ENCODE measurements around the gene AHCYL1.

DNA sequence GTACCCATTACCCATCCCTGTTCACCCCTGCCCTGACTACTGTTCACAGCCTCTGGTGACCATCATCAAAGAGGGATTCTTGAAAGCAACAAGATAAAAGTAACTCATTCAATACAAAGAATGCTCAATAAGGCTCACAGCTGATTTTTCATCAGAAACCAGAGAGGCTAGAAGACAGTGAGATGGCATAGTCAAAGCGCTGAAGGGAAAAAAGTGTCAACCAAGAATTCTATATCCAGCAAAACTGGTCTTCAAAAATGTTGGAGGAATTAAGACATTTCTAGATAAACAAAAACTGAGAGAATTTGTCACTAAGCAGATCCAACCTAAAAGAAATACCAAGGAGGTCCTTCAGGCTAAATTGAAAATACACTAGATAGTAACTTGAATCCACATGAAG is 46.8 kb upstream of the AHCYL1 start:
- TF ChIP-seq, protein P1, sequence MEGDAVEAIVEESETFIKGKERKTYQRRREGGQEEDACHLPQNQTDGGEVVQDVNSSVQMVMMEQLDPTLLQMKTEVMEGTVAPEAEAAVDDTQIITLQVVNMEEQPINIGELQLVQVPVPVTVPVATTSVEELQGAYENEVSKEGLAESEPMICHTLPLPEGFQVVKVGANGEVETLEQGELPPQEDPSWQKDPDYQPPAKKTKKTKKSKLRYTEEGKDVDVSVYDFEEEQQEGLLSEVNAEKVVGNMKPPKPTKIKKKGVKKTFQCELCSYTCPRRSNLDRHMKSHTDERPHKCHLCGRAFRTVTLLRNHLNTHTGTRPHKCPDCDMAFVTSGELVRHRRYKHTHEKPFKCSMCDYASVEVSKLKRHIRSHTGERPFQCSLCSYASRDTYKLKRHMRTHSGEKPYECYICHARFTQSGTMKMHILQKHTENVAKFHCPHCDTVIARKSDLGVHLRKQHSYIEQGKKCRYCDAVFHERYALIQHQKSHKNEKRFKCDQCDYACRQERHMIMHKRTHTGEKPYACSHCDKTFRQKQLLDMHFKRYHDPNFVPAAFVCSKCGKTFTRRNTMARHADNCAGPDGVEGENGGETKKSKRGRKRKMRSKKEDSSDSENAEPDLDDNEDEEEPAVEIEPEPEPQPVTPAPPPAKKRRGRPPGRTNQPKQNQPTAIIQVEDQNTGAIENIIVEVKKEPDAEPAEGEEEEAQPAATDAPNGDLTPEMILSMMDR (optimal IDR thresholded peaks at IDR 0.05 in 1 of 3, IDR thresholded peaks at IDR 0.05 in 1 of 3, conservative IDR thresholded peaks at IDR 0.05 in 1 of 3; ENCODE audit: extremely low read depth in 1 of 3, insufficient read depth in 2 of 3, low read length in 3 of 3): no peak
- no peak for TF ChIP-seq EZH2 (IDR thresholded peaks at IDR 0.05; ENCODE audit: low read length)
